Upper lobe of right lung (tissue), 1 donor: ENCODE data around the gene NME1. TPM values are rescaled to one million over a fixed set of nuclear protein-coding genes. Genes with fewer than 3 reads are reported as not detected.

ENCODE experiments used
- ATAC-seq: fragments of 200-7000 bp; cut with Tn5 transposase; one replicate; pipeline ENCODE4 v1.9.1; 2020; ENCODE audit warnings: mild to moderate bottlenecking, moderate library complexity
- DNase-seq: peaks from one replicate; pipeline ENCODE4 v3.0.0-alpha.2; 2020
- H3K27ac ChIP-seq: fragments of 200-600 bp; one replicate; pipeline ENCODE4 v1.8.0; 2022
- H3K27me3 ChIP-seq: fragments of 200-600 bp; one replicate; pipeline ENCODE4 v1.8.0; 2022; ENCODE audit warnings: mild to moderate bottlenecking
- H3K36me3 ChIP-seq: fragments of 200-600 bp; one replicate; pipeline ENCODE4 v1.8.0; 2022
- H3K4me1 ChIP-seq: fragments of 200-600 bp; one replicate; pipeline ENCODE4 v1.8.0; 2022
- H3K4me3 ChIP-seq: fragments of 200-600 bp; one replicate; pipeline ENCODE4 v1.8.0; 2022; ENCODE audit warnings: mild to moderate bottlenecking
- H3K9me3 ChIP-seq: fragments of 200-600 bp; one replicate; pipeline ENCODE4 v1.8.0; 2022
- intact Hi-C: fragments of 100-400 bp; cut with DNase I; formaldehyde crosslinking; loops from one replicate; pipeline ENCODE4 v1.11.0; 2022
- total RNA-seq: library from RNA; stranded (reverse); fragmentation: NEBNext Ultra II Directional; extraction: Animal tissue kit (Norgen Biotek cat#: 25700); gene quantifications from one replicate; pipeline ENCODE4 v1.2.1, GENCODE V29; 2021
- TF ChIP-seq, protein P1 (sequence below): fragments of 200-600 bp; IDR thresholded peaks from one replicate; pipeline ENCODE4 v1.8.0; 2022; ENCODE audit warnings: antibody characterized with exemption
- donor health status: DM: no; HTN: yes; CAD: no; lungs with severe emphysema.

NME1 gene
- total RNA-seq, 1 donor from 2014 or later = 29.4 TPM

DNA sequence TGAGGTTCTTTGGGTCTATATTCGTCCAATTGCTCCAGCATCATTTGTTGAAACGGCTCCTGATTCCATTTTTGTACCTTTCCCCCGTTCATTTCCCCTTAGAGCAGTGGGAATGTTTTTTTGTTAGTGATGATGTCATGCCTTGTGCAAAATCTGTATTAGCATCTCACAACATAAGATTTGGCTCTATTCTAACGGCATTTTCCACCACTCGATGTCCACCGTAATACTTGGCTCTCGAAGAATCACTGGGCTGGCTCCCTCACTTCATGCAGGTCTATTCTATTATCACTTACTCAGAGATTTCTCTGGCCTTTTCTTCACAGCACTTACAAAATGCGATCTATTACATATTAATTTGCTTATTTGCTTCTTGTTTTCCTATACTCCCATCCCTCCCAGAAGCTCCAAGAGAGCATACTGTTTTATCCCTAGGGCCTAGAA lies 571 bp upstream of the NME1 start:
- Histone ChIP-seq H3K27me3 (no peaks in the 10 kb centered on the region), H3K4me1 (peaks cover 13% of the 10 kb centered on the region), H3K36me3 (peaks cover 5% of the 10 kb centered on the region), H3K27ac (peak overlapping the region; percentile 87), H3K9me3 (no peaks in the 10 kb centered on the region), H3K4me3 (peak overlapping the region; percentile 40)
- ATAC-seq (no peak), DNase-seq (no peak)
- TF ChIP-seq, protein P1, sequence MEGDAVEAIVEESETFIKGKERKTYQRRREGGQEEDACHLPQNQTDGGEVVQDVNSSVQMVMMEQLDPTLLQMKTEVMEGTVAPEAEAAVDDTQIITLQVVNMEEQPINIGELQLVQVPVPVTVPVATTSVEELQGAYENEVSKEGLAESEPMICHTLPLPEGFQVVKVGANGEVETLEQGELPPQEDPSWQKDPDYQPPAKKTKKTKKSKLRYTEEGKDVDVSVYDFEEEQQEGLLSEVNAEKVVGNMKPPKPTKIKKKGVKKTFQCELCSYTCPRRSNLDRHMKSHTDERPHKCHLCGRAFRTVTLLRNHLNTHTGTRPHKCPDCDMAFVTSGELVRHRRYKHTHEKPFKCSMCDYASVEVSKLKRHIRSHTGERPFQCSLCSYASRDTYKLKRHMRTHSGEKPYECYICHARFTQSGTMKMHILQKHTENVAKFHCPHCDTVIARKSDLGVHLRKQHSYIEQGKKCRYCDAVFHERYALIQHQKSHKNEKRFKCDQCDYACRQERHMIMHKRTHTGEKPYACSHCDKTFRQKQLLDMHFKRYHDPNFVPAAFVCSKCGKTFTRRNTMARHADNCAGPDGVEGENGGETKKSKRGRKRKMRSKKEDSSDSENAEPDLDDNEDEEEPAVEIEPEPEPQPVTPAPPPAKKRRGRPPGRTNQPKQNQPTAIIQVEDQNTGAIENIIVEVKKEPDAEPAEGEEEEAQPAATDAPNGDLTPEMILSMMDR = no peak
- intact Hi-C loops = no loop called here

DNA sequence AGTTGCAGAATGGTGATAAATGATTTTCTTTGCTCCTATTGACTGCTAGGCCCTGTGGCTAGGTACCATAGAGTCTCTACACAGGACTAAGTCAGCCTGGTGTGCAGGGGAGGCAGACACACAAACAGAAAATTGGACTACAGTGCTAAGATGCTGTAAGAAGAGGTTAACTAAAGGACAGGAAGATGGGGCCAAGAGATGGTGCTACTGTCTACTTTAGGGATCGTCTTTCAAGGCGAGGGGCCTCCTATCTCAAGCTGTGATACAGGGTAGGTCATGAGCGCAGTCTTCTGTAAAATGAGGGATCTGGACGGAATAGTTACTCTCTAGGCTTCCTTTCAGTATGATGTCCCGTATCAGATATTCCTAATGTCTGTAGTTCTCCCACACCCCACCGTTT lies 817 bp downstream of the NME1 start:
- peak overlapping the region; percentile 77 for H3K27ac ChIP-seq
- peaks cover 7% of the 10 kb centered on the region for H3K36me3 ChIP-seq
- ATAC-seq = no peak
- H3K9me3 ChIP-seq = no peaks in the 10 kb centered on the region
- intact Hi-C loops = no loop called here
- peaks cover 13% of the 10 kb centered on the region for H3K4me1 ChIP-seq
- TF ChIP-seq, protein P1 = no peak
- H3K4me3 ChIP-seq = peak overlapping the region; percentile 81
- H3K27me3 ChIP-seq = no peaks in the 10 kb centered on the region
- no peak for DNase-seq

DNA sequence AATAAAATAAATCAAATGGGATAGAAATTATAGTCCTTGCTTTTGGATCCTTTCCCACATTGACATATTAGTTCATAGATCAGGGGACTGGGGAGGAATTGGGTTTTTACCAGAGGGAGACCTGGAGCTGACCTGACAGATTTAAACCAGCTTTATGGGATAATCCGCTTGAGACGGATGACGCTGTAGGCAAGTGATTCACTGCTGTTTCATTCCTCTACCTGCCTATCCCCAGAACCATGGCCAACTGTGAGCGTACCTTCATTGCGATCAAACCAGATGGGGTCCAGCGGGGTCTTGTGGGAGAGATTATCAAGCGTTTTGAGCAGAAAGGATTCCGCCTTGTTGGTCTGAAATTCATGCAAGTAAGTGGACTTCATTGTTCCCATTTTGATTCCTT lies 2.1 kb downstream of the NME1 start:
- no peaks in the 10 kb centered on the region for H3K27me3 ChIP-seq
- DNase-seq (peak; percentile 18), ATAC-seq (no peak)
- H3K4me1 ChIP-seq = peaks cover 13% of the 10 kb centered on the region
- H3K36me3 ChIP-seq = peaks cover 16% of the 10 kb centered on the region
- TF ChIP-seq, protein P1 = no peak
- H3K9me3 ChIP-seq = no peaks in the 10 kb centered on the region
- no peak overlapping the region for H3K4me3 ChIP-seq
- no peak overlapping the region for H3K27ac ChIP-seq
- intact Hi-C loops = no loop called here

DNA sequence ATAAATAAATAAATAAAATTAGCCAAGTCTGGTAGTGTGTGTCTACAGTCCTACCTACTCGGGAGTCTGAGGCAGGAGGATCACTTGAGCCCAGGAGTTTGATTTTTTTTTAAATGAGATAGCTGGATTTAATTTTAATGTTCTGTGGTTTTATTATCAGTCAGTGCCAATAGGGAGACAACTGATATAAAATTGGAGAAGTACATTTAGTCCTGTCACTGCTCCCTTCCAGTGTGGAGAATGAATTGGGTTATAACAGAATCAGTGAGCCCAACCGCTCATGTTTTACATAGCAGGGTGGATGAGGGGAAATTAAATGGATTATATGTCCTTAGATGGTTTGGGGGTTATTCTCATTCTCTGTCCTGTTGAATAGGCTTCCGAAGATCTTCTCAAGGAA lies 6.2 kb downstream of the NME1 start:
- TF ChIP-seq, protein P1 = no peak
- DNase-seq (no peak), ATAC-seq (no peak)
- Histone ChIP-seq H3K27me3 (no peaks in the 10 kb centered on the region), H3K27ac (no peak overlapping the region), H3K4me3 (no peak overlapping the region), H3K9me3 (no peaks in the 10 kb centered on the region), H3K4me1 (no peaks in the 10 kb centered on the region), H3K36me3 (peaks cover 31% of the 10 kb centered on the region)
- intact Hi-C loops = no loop called here

DNA sequence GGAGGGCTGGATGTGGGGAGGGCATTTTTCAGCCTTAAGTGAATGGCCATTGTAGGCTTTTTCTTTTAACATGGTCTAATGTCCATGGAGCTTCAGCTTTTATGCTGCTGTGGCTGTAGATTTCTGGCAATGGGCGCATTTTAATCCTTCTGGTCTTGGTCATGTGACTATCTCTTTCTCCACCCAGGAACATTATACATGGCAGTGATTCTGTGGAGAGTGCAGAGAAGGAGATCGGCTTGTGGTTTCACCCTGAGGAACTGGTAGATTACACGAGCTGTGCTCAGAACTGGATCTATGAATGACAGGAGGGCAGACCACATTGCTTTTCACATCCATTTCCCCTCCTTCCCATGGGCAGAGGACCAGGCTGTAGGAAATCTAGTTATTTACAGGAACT lies 8.2 kb downstream of the NME1 start:
- intact Hi-C loops = no loop called here
- Histone ChIP-seq H3K9me3 (no peaks in the 10 kb centered on the region), H3K36me3 (peaks cover 31% of the 10 kb centered on the region), H3K27ac (no peak overlapping the region), H3K4me1 (no peaks in the 10 kb centered on the region), H3K4me3 (no peak overlapping the region), H3K27me3 (no peaks in the 10 kb centered on the region)
- TF ChIP-seq, protein P1 = no peak
- ATAC-seq (no peak), DNase-seq (peak; percentile 30)
